ENCODE data around the gene CTNNBL1. TPM values are rescaled to one million over a fixed set of nuclear protein-coding genes. Genes with fewer than 3 reads are reported as not detected.
"Not testable (repeated sequence)": the region's sequence is repeated elsewhere in the genome, so short reads cannot be mapped to it uniquely, and the experiment has no call there.

Gene CTNNBL1
- total RNA-seq, 1 experiment from 2014 or later: 55.4 TPM

DNA sequence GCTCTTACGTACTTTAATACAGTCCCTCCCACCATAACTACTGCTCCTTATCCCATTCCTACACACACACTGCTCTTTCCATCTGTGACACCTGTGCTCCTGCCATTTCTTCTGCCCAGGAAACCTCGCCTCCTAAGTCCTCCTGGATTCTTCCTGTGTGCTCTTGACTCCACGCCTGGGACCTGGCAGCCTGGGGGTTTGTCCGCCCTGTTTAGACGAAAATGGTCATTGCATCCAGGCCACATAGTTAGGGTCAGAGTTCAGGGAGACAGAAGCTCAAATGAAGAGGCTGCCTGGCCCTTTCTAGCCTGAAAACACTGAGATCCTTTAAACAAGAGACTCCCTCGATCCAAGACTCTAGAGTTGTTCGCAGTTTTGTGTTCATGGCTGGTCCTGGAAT, 17.4 kb upstream of the CTNNBL1 start:
- no peaks in the 10 kb centered on the region for H3K36me3 ChIP-seq (ENCODE audit: control insufficient read depth in 1 of 2, insufficient read depth in 2 of 2, low read length in 2 of 2)
- H2AFZ ChIP-seq (ENCODE audit: low read depth, low read length, poor library complexity, severe bottlenecking): no peak overlapping the region
- TF ChIP-seq YY1 (IDR thresholded peaks at IDR 0.05; ENCODE audit: extremely low read depth, insufficient replicate concordance, low read depth, low read length): no peak
- ChIA-PET POLR2A (no interaction called here), CTCF (no interaction called here), RAD21 (ENCODE audit: low non-redundant PET in 1 of 2, low total read pairs in 2 of 2, uncharacterized antibody in 2 of 2, unreplicated experiment in 2 of 2) (no interaction called here)
- no peaks in the 10 kb centered on the region for H3K79me2 ChIP-seq (ENCODE audit: insufficient read depth, low read length)
- peaks cover 61% of the 10 kb centered on the region for H3K27me3 ChIP-seq (ENCODE audit: insufficient read depth, low read length)
- no peak for DNase-seq (ENCODE audit: low read depth, low spot score)
- H3K9me3 ChIP-seq (ENCODE audit: control insufficient read depth in 1 of 2, insufficient read depth in 1 of 2, low read depth in 1 of 2, low read length in 2 of 2): no peaks in the 10 kb centered on the region
- no TSS peak for BruUV-seq (replicated peaks)
- ATAC-seq: no peak
- intact Hi-C loops (cut with micrococcal nuclease): no loop called here
- no peaks in the 10 kb centered on the region for H3K4me1 ChIP-seq (ENCODE audit: control insufficient read depth in 1 of 2, insufficient read depth in 2 of 2, low read length in 2 of 2)
- no peak overlapping the region for H3K27ac ChIP-seq (ENCODE audit: low read depth, low read length)
- H3K9me2 ChIP-seq (ENCODE audit: insufficient read depth): no peaks in the 10 kb centered on the region
- no peak overlapping the region for H3K9ac ChIP-seq (ENCODE audit: low read length)
- H3K4me3 ChIP-seq (replicated peaks in 1 of 2; ENCODE audit: low read depth in 1 of 2, low read length in 2 of 2): no peak overlapping the region
- H3K4me2 ChIP-seq (ENCODE audit: low read length): no peak overlapping the region
- H4K20me1 ChIP-seq (ENCODE audit: insufficient read depth): no peaks in the 10 kb centered on the region

DNA sequence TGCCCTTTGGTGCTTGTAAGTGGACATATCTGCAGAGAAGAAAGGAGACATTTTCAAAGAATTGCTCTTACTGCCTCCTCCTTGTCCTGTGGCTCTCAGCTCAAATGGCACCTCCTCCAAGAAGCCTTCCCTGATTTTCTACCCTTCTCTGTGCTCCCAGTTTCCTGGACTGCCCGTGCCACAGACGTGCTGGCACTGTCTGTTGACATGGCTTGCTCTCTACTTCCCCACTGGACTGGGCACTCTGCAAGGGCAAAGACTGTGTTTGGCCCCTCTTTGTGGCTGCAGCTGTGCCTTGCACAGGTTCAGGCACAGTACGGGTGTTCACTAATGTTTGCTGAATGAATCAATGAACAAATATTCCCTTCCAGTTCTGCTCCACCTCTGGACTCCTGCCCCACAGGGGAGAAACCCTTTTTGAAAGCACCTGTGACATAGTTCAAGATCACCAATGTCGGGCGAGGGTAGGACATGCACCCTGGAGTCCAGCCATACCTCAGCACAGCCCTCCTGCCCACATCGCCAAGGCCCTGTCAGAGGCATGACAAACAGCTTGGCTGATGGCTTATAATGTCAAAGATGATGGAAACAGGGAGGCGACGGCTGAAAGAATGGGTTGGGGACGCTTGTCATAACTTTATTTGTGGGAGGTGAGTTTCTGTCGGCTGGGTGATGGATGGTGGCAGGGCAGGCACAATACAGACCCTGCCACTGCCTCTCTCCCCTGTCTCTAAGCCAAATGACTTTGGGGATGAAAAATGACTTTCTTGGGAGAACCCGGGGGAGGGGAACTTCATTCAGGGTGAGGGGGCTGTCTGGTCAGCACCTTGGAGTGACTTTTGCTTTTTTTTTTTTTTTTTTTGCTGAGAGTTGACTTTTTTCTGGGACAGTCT, 15.6 kb upstream of the CTNNBL1 start:
- H3K79me2 ChIP-seq (ENCODE audit: insufficient read depth, low read length): no peaks in the 10 kb centered on the region
- no peak overlapping the region for H3K9ac ChIP-seq (ENCODE audit: low read length)
- no TSS peak for BruUV-seq (replicated peaks)
- no peak overlapping the region for H3K4me2 ChIP-seq (ENCODE audit: low read length)
- H2AFZ ChIP-seq (ENCODE audit: low read depth, low read length, poor library complexity, severe bottlenecking): no peak overlapping the region
- H3K27ac ChIP-seq (ENCODE audit: low read depth, low read length): no peak overlapping the region
- TF ChIP-seq TCF7L2 (IDR thresholded peaks at IDR 0.05; ENCODE audit: borderline replicate concordance, extremely low read depth, insufficient read depth, insufficient read length) (no peak), YY1 (IDR thresholded peaks at IDR 0.05; ENCODE audit: extremely low read depth, insufficient replicate concordance, low read depth, low read length) (no peak)
- DNase-seq (ENCODE audit: low read depth, low spot score) (no peak), ATAC-seq (no peak)
- no peaks in the 10 kb centered on the region for H3K4me1 ChIP-seq (ENCODE audit: control insufficient read depth in 1 of 2, insufficient read depth in 2 of 2, low read length in 2 of 2)
- H3K36me3 ChIP-seq (ENCODE audit: control insufficient read depth in 1 of 2, insufficient read depth in 2 of 2, low read length in 2 of 2): no peaks in the 10 kb centered on the region
- H3K9me2 ChIP-seq (ENCODE audit: insufficient read depth): no peaks in the 10 kb centered on the region
- RAD21 ChIA-PET (ENCODE audit: low non-redundant PET in 1 of 2, low total read pairs in 2 of 2, uncharacterized antibody in 2 of 2, unreplicated experiment in 2 of 2): no interaction called here
- intact Hi-C loops (cut with micrococcal nuclease): no loop called here
- POLR2A ChIA-PET: no interaction called here
- H3K27me3 ChIP-seq (ENCODE audit: insufficient read depth, low read length): peaks cover 56% of the 10 kb centered on the region
- CTCF ChIA-PET: no interaction called here
- H3K4me3 ChIP-seq (replicated peaks in 1 of 2; ENCODE audit: low read depth in 1 of 2, low read length in 2 of 2): no peak overlapping the region
- H3K9me3 ChIP-seq (ENCODE audit: control insufficient read depth in 1 of 2, insufficient read depth in 1 of 2, low read depth in 1 of 2, low read length in 2 of 2): no peaks in the 10 kb centered on the region
- H4K20me1 ChIP-seq (ENCODE audit: insufficient read depth): no peaks in the 10 kb centered on the region

DNA sequence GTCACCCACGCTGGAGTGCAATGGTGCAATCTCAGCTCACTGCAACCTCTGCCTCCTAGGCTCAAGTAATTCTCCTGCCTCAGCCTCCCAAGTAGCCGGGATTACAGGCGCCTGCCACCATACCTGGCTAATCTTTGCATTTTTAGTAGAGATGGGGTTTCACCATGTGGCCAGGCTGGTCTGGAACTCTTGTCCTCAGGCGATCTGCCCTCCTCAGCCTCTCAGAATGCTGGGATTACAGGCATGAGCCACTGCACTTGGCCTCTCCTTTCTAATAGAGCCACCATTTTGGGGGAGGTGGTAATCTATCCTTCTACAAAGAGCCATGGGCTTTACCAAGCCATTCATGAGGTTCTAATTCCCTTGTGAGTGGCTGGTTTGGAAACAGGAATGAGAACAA, 14.1 kb upstream of the CTNNBL1 start:
- H3K79me2 ChIP-seq (ENCODE audit: insufficient read depth, low read length); H3K27ac ChIP-seq (ENCODE audit: low read depth, low read length); POLR2A ChIA-PET; H3K9ac ChIP-seq (ENCODE audit: low read length); ATAC-seq; RAD21 ChIA-PET (ENCODE audit: low non-redundant PET in 1 of 2, low total read pairs in 2 of 2, uncharacterized antibody in 2 of 2, unreplicated experiment in 2 of 2); BruUV-seq (replicated peaks); H3K4me1 ChIP-seq (ENCODE audit: control insufficient read depth in 1 of 2, insufficient read depth in 2 of 2, low read length in 2 of 2); DNase-seq (ENCODE audit: low read depth, low spot score); H3K9me2 ChIP-seq (ENCODE audit: insufficient read depth); H4K20me1 ChIP-seq (ENCODE audit: insufficient read depth); H3K4me3 ChIP-seq (replicated peaks in 1 of 2; ENCODE audit: low read depth in 1 of 2, low read length in 2 of 2); H3K36me3 ChIP-seq (ENCODE audit: control insufficient read depth in 1 of 2, insufficient read depth in 2 of 2, low read length in 2 of 2); CTCF ChIA-PET; H3K9me3 ChIP-seq (ENCODE audit: control insufficient read depth in 1 of 2, insufficient read depth in 1 of 2, low read depth in 1 of 2, low read length in 2 of 2); H2AFZ ChIP-seq (ENCODE audit: low read depth, low read length, poor library complexity, severe bottlenecking); H3K4me2 ChIP-seq (ENCODE audit: low read length); intact Hi-C loops (cut with micrococcal nuclease): not testable (repeated sequence)
- H3K27me3 ChIP-seq (ENCODE audit: insufficient read depth, low read length): peaks cover 44% of the 10 kb centered on the region

Data from HCT116 (cell line).